H1 (cell line): ENCODE results near the gene CLEC3A.

ENCODE experiments used
- CREB1 ChIP-seq: IDR thresholded peaks from 2 replicates; pipeline ENCODE4 v1.6.1; 2012; ENCODE audit warnings: inconsistent platforms
- EZH2 ChIP-seq: fragments of 200-600 bp; sonication (generic); IDR thresholded peaks from 2 replicates; pipeline ENCODE4 v1.7.1; 2012; ENCODE audit warnings: low read depth, mild to moderate bottlenecking, moderate library complexity, low read length, inconsistent platforms; ENCODE audit not compliant: severe bottlenecking
- GABPA ChIP-seq: IDR thresholded peaks from 2 replicates; pipeline ENCODE4 v1.6.1; 2011; ENCODE audit warnings: mild to moderate bottlenecking, low read length, moderate library complexity, borderline replicate concordance; ENCODE audit not compliant: insufficient read depth
- POLR2AphosphoS5 ChIP-seq: IDR thresholded peaks from 2 replicates; pipeline ENCODE4 v1.6.1; 2011; ENCODE audit warnings: low read depth, low read length
- RAD21 ChIP-seq, 2 experiments: IDR thresholded peaks in 1 of 2; conservative IDR thresholded peaks in 1 of 2; 2 replicates each; pipeline ENCODE4 v1.6.1; 2011; ENCODE audit warnings: low read depth in 2 of 2, low read length in 2 of 2, improper control_type of control experiment in 1 of 2, inconsistent platforms in 1 of 2, mild to moderate bottlenecking in 1 of 2, moderate library complexity in 1 of 2
- RFX5 ChIP-seq: IDR thresholded peaks from 2 replicates; pipeline ENCODE4 v1.6.1; 2011; ENCODE audit warnings: low read depth, low read length, improper control_type of control experiment, borderline replicate concordance
- YY1 ChIP-seq: IDR thresholded peaks from 2 replicates; pipeline ENCODE4 v1.6.1; 2011; ENCODE audit warnings: low read depth, mild to moderate bottlenecking, low read length
- TF ChIP-seq, protein P1 (sequence below), 3 experiments: IDR thresholded peaks; 1 replicate in 2 of 3; 2 replicates in 1 of 3; pipeline versions ENCODE4 v1.5.1 to v1.6.1; 2011; ENCODE audit warnings: low read length in 3 of 3, mild to moderate bottlenecking in 3 of 3, inconsistent platforms in 2 of 3, low read depth in 1 of 3, moderate library complexity in 1 of 3; ENCODE audit not compliant: insufficient read depth in 1 of 3; ENCODE audit errors: control extremely low read depth in 1 of 3
- TF ChIP-seq, protein P2 (sequence below): IDR thresholded peaks from 2 replicates; pipeline ENCODE4 v1.6.1; 2011; ENCODE audit warnings: low read length, improper control_type of control experiment

DNA sequence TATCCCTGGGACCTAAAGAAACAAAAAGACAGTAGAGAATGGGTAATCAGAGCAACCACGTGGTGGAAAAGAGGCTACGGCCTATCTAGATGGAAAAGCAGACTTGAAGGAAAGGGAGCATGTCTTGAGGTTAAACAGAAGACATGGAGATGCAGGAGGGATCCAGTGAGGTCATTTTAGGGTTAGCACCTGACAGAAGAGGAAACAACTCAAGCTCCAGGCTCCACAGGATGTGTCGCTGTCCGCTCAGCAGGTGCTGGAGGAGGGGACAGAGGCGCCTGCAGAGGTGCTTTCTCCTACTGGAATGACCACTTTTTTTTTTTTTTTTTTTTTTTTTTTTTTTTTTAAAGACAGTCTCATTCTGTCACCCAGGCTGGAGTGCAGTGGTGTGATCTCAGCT lies 47.5 kb upstream of the CLEC3A start:
- TF ChIP-seq, protein P1, sequence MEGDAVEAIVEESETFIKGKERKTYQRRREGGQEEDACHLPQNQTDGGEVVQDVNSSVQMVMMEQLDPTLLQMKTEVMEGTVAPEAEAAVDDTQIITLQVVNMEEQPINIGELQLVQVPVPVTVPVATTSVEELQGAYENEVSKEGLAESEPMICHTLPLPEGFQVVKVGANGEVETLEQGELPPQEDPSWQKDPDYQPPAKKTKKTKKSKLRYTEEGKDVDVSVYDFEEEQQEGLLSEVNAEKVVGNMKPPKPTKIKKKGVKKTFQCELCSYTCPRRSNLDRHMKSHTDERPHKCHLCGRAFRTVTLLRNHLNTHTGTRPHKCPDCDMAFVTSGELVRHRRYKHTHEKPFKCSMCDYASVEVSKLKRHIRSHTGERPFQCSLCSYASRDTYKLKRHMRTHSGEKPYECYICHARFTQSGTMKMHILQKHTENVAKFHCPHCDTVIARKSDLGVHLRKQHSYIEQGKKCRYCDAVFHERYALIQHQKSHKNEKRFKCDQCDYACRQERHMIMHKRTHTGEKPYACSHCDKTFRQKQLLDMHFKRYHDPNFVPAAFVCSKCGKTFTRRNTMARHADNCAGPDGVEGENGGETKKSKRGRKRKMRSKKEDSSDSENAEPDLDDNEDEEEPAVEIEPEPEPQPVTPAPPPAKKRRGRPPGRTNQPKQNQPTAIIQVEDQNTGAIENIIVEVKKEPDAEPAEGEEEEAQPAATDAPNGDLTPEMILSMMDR (IDR thresholded peaks at IDR 0.05; ENCODE audit: control extremely low read depth in 1 of 3, insufficient read depth in 1 of 3, low read depth in 1 of 3, low read length in 3 of 3), result no peak
- TF ChIP-seq RAD21 (IDR thresholded peaks at IDR 0.05 in 1 of 2, conservative IDR thresholded peaks at IDR 0.05 in 1 of 2; ENCODE audit: low read depth in 2 of 2, low read length in 2 of 2) (no peak), CREB1 (no peak), GABPA (no peak), YY1 (no peak), EZH2 (no peak), RFX5 (no peak), POLR2AphosphoS5 (no peak)
- TF ChIP-seq, protein P2, sequence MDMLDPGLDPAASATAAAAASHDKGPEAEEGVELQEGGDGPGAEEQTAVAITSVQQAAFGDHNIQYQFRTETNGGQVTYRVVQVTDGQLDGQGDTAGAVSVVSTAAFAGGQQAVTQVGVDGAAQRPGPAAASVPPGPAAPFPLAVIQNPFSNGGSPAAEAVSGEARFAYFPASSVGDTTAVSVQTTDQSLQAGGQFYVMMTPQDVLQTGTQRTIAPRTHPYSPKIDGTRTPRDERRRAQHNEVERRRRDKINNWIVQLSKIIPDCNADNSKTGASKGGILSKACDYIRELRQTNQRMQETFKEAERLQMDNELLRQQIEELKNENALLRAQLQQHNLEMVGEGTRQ, result no peak
